Measurements from ENCODE around the gene ZNF423.

The ZNF423 gene

GRCh38 chr16:49767414-49767813 is 88.5 kb downstream of the ZNF423 start:
- in situ Hi-C loops (cut with MboI; ENCODE audit: low sequenced_read_pairs, unreplicated experiment) = no loop called here
- TF ChIP-seq CTCF (IDR thresholded peaks at IDR 0.05; ENCODE audit: borderline replicate concordance, control extremely low read depth, extremely low read depth, insufficient read depth, missing control alignments) = no peak
- no peak for DNase-seq (ENCODE audit: low spot score)

- no peak for TF ChIP-seq CTCF (IDR thresholded peaks at IDR 0.05; ENCODE audit: borderline replicate concordance, control extremely low read depth, extremely low read depth, insufficient read depth, missing control alignments)
- no peak for DNase-seq (ENCODE audit: low spot score)
- in situ Hi-C loops (cut with MboI; ENCODE audit: low sequenced_read_pairs, unreplicated experiment) = no loop called here
Observed at GRCh38 chr16:49766225-49766624, 89.7 kb downstream of the ZNF423 start.

- in situ Hi-C loops (cut with MboI; ENCODE audit: low sequenced_read_pairs, unreplicated experiment) = no loop called here
- TF ChIP-seq CTCF (IDR thresholded peaks at IDR 0.05; ENCODE audit: borderline replicate concordance, control extremely low read depth, extremely low read depth, insufficient read depth, missing control alignments) = no peak
- DNase-seq (ENCODE audit: low spot score) = no peak
Observed at GRCh38 chr16:49763826-49764225, 92.1 kb downstream of the ZNF423 start.

GRCh38 chr16:49760815-49761214 is 95.1 kb downstream of the ZNF423 start:
- no peak for TF ChIP-seq CTCF (IDR thresholded peaks at IDR 0.05; ENCODE audit: borderline replicate concordance, control extremely low read depth, extremely low read depth, insufficient read depth, missing control alignments)
- DNase-seq (ENCODE audit: low spot score) = no peak
- in situ Hi-C loops (cut with MboI; ENCODE audit: low sequenced_read_pairs, unreplicated experiment) = no loop called here

DNA sequence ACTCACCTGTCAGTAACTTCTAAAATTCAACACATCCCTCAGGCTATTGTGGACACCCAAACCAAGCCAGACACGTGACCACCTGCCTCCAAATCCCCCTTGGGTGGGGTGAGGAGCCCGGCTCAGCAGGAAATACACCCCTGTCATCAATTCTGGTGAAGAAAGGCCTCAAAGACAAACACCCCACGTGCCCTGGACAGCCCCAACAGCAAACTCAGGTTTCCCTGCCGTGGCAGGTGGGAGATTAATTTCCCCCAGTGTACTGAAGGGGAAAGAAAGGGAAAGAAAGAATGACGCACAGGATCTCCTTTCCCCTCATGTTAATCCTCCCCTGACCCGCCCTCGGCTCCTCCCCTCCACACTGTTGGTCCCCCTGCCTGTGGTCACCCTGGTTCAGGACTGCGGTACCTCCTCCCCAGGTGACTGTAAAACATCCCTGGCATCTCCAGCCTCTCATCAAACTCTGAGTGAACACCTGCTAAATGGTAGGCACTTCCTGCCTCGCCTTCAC is 98.3 kb downstream of the ZNF423 start:
- TF ChIP-seq CTCF (IDR thresholded peaks at IDR 0.05; ENCODE audit: borderline replicate concordance, control extremely low read depth, extremely low read depth, insufficient read depth, missing control alignments) = no peak
- no peak for DNase-seq (ENCODE audit: low spot score)
- in situ Hi-C loops (cut with MboI; ENCODE audit: low sequenced_read_pairs, unreplicated experiment) = no loop called here

- no peak for TF ChIP-seq CTCF (IDR thresholded peaks at IDR 0.05; ENCODE audit: borderline replicate concordance, control extremely low read depth, extremely low read depth, insufficient read depth, missing control alignments)
- in situ Hi-C loops (cut with MboI; ENCODE audit: low sequenced_read_pairs, unreplicated experiment) = no loop called here
- DNase-seq (ENCODE audit: low spot score) = no peak
Observed at GRCh38 chr16:49756775-49757558, 98.9 kb downstream of the ZNF423 start.
